Prostate gland (tissue), 2 donors: Measurements from ENCODE around the gene ASTL.

Source experiments
- CTCF ChIP-seq, 4 experiments: fragments of 200-600 bp in 2 of 4; fragments of 450-650 bp in 2 of 4; sonication (generic) in 2 of 4; IDR thresholded peaks; 1 replicate in 3 of 4; 2 replicates in 1 of 4; pipeline ENCODE4 v1.5.1; 2016 to 2019; ENCODE audit warnings: antibody characterized with exemption in 4 of 4, mild to moderate bottlenecking in 2 of 4, moderate library complexity in 2 of 4
- POLR2A ChIP-seq: fragments of 450-650 bp; IDR thresholded peaks from one replicate; pipeline ENCODE4 v1.6.1; 2016; ENCODE audit warnings: antibody characterized with exemption, mild to moderate bottlenecking

- no peak for TF ChIP-seq POLR2A
- no peak for TF ChIP-seq CTCF (IDR thresholded peaks at IDR 0.05)
Measured at GRCh38 chr2:96130483-96130882, 7.8 kb downstream of the ASTL start.
